Sigmoid colon (tissue), 7 donors: ENCODE measurements around the gene USP38. TPM values are rescaled to one million over a fixed set of nuclear protein-coding genes. Genes with fewer than 3 reads are reported as not detected.
A peak's percentile ranks its signal among the peaks of the same experiment; 100 is the strongest.

Experiments used
- DNase-seq: peaks from one replicate; pipeline ENCODE4 v3.0.0-alpha.2; 2019
- H3K27ac ChIP-seq, 4 donors: fragments of 200-600 bp; sonication (generic); one replicate each; pipeline ENCODE4 v1.5.1; 2016 to 2019; ENCODE audit warnings: mild to moderate bottlenecking in 1 of 4
- H3K27me3 ChIP-seq, 3 donors: fragments of 200-600 bp; sonication (generic); one replicate each; pipeline ENCODE4 v1.5.1; 2019; ENCODE audit warnings: mild to moderate bottlenecking in 1 of 3
- H3K36me3 ChIP-seq, 4 donors: fragments of 200-600 bp; sonication (generic); one replicate each; pipeline ENCODE4 v1.5.1; 2016 to 2019
- H3K4me1 ChIP-seq, 4 donors: fragments of 200-600 bp; sonication (generic); one replicate each; pipeline ENCODE4 v1.5.1; 2017 to 2019
- H3K4me3 ChIP-seq, 4 donors: fragments of 200-600 bp; sonication (generic); one replicate each; pipeline ENCODE4 v1.5.1; 2017 to 2019; ENCODE audit warnings: mild to moderate bottlenecking in 2 of 4, moderate library complexity in 1 of 4
- H3K9me3 ChIP-seq, 4 donors: fragments of 200-600 bp in 3 of 4; sonication (generic) in 3 of 4; one replicate each; pipeline versions ENCODE4 v1.5.1 to v1.6.1; 2013 to 2019
- CTCF ChIP-seq, 4 experiments: fragments of 450-650 bp in 3 of 4; fragments of 200-600 bp in 1 of 4; IDR thresholded peaks; one replicate each; pipeline ENCODE4 v1.5.1; 2016 to 2019; ENCODE audit warnings: antibody characterized with exemption in 4 of 4, mild to moderate bottlenecking in 3 of 4, moderate library complexity in 2 of 4
- EP300 ChIP-seq, 4 donors: sonication (generic); formaldehyde crosslinking; IDR thresholded peaks; one replicate each; pipeline ENCODE4 v1.6.1; 2017; ENCODE audit warnings: antibody characterized with exemption in 4 of 4
- POLR2A ChIP-seq, 2 donors: fragments of 450-650 bp; IDR thresholded peaks; one replicate each; pipeline ENCODE4 v1.6.1; 2016; ENCODE audit warnings: antibody characterized with exemption in 2 of 2, mild to moderate bottlenecking in 2 of 2, moderate library complexity in 2 of 2
- POLR2AphosphoS5 ChIP-seq, 4 donors: sonication (generic); formaldehyde crosslinking; IDR thresholded peaks; one replicate each; pipeline ENCODE4 v1.6.1; 2017; ENCODE audit warnings: antibody characterized with exemption in 4 of 4
- WGBS, 2 donors: extraction: QIAGEN DNeasy Blood & Tissue Kit; methylation state at CpG; one replicate each; pipeline ENCODE4 v1.1.7; 2013; 5-methylcytosine and 5-hydroxymethylcytosine counted together
- intact Hi-C: fragments of 100-400 bp; cut with DNase I; formaldehyde crosslinking; loops from one replicate; pipeline ENCODE4 v1.15.1; 2023
- polyA plus RNA-seq, 3 donors: library from polyadenylated mRNA; stranded (reverse); fragments of 200-250 nt; gene quantifications; one replicate each; pipeline ENCODE4 v1.2.3, GENCODE V29; 2013
- total RNA-seq, 4 donors: library from RNA; depleted of rRNA; stranded (reverse); fragments of >200 nt; gene quantifications; one replicate each; pipeline ENCODE4 v1.1.0, GENCODE V29; 2016
- donor health status: healthy with polysubstance abuse.
- donor health status: Bipolar disorder and iron deficiency.
- donor health status: healthy.

The USP38 gene
- total and polyA plus RNA-seq, 7 donors, result 9.6 to 21.2 (median 16.3) TPM

GRCh38 chr4:143199503-143199902 lies 14.8 kb downstream of the USP38 start:
- Histone ChIP-seq H3K9me3 (no peaks in the 10 kb centered on the region), H3K36me3 (peaks cover 13 to 82% (median 44%) of the 10 kb centered on the region in 4 donors), H3K27me3 (no peaks in the 10 kb centered on the region), H3K4me3 (no peak overlapping the region), H3K4me1 (no peaks in the 10 kb centered on the region), H3K27ac (no peak overlapping the region)
- intact Hi-C loops, result no loop called here
- no peak for TF ChIP-seq POLR2A (IDR thresholded peaks at IDR 0.05)
- no peak for TF ChIP-seq EP300 (IDR thresholded peaks at IDR 0.05)
- no peak for TF ChIP-seq POLR2AphosphoS5 (IDR thresholded peaks at IDR 0.05)
- no peak for TF ChIP-seq CTCF (IDR thresholded peaks at IDR 0.05)
- no peak for DNase-seq
- WGBS, 2 donors, result 86 to 94% methylated on average over 2 of the region's 2 CpGs

GRCh38 chr4:143202824-143203223 lies 18.1 kb downstream of the USP38 start:
- Histone ChIP-seq H3K9me3 (no peaks in the 10 kb centered on the region), H3K36me3 (peaks cover 2 to 79% (median 30%) of the 10 kb centered on the region in 4 donors), H3K4me1 (peaks cover 0 to 5% (median 1%) of the 10 kb centered on the region in 4 donors), H3K4me3 (no peak overlapping the region), H3K27ac (no peak overlapping the region), H3K27me3 (no peaks in the 10 kb centered on the region)
- DNase-seq, result no peak
- 95 to 98% methylated on average over 1 of the region's 1 CpG for WGBS, 2 donors
- peak in 2 of 4 experiments; percentile 29 to 46 for TF ChIP-seq CTCF (IDR thresholded peaks at IDR 0.05)
- no peak for TF ChIP-seq POLR2AphosphoS5 (IDR thresholded peaks at IDR 0.05)
- TF ChIP-seq POLR2A (IDR thresholded peaks at IDR 0.05), result no peak
- no peak for TF ChIP-seq EP300 (IDR thresholded peaks at IDR 0.05)
- intact Hi-C loops, result no loop called here

GRCh38 chr4:143203577-143203976 lies 18.9 kb downstream of the USP38 start:
- Histone ChIP-seq H3K36me3 (peaks cover 0 to 72% (median 26%) of the 10 kb centered on the region in 4 donors), H3K4me1 (peaks cover 0 to 10% (median 5%) of the 10 kb centered on the region in 4 donors), H3K9me3 (no peaks in the 10 kb centered on the region), H3K27ac (no peak overlapping the region), H3K4me3 (no peak overlapping the region), H3K27me3 (no peaks in the 10 kb centered on the region)
- DNase-seq, result no peak
- TF ChIP-seq EP300 (IDR thresholded peaks at IDR 0.05) (no peak), POLR2A (IDR thresholded peaks at IDR 0.05) (no peak), POLR2AphosphoS5 (IDR thresholded peaks at IDR 0.05) (no peak), CTCF (IDR thresholded peaks at IDR 0.05) (no peak)
- intact Hi-C loops, result no loop called here
- 96 to 97% methylated on average over 1 of the region's 1 CpG for WGBS, 2 donors

- Histone ChIP-seq H3K4me3 (no peak overlapping the region), H3K27me3 (no peaks in the 10 kb centered on the region), H3K9me3 (no peaks in the 10 kb centered on the region), H3K36me3 (peaks cover 0 to 68% (median 13%) of the 10 kb centered on the region in 4 donors), H3K4me1 (peaks cover 0 to 10% (median 5%) of the 10 kb centered on the region in 4 donors), H3K27ac (peak overlapping the region in 1 of 4 donors; percentile 2)
- no peak for DNase-seq
- intact Hi-C loops, result no loop called here
- 8 to 20% methylated on average over 1 of the region's 1 CpG for WGBS, 2 donors
- TF ChIP-seq POLR2A (IDR thresholded peaks at IDR 0.05) (no peak), CTCF (IDR thresholded peaks at IDR 0.05) (peak; percentile 17 to 58 (median 44))
Measured at GRCh38 chr4:143207555-143207954, 22.8 kb downstream of the USP38 start.

- Histone ChIP-seq H3K9me3 (no peaks in the 10 kb centered on the region), H3K27me3 (no peaks in the 10 kb centered on the region), H3K4me1 (peaks cover 0 to 10% (median 8%) of the 10 kb centered on the region in 4 donors), H3K4me3 (no peak overlapping the region), H3K36me3 (peaks cover 0 to 54% (median 0%) of the 10 kb centered on the region in 4 donors), H3K27ac (no peak overlapping the region)
- 42 to 76% methylated on average over 2 of the region's 2 CpGs for WGBS, 2 donors
- intact Hi-C loops, result loop anchor here (5.0 kb wide), 1 partner anchor 175 kb away; no protein-coding TSS in a partner anchor
- DNase-seq, result no peak
- TF ChIP-seq POLR2A (IDR thresholded peaks at IDR 0.05) (no peak), EP300 (IDR thresholded peaks at IDR 0.05) (no peak), POLR2AphosphoS5 (IDR thresholded peaks at IDR 0.05) (no peak), CTCF (IDR thresholded peaks at IDR 0.05) (no peak)
Measured at GRCh38 chr4:143212566-143212965, 27.8 kb downstream of the USP38 start.
